GM18951 (cell line): ENCODE data around the gene TBC1D30.

Experiments used
- POLR2A ChIP-seq: IDR thresholded peaks from 4 replicates; pipeline ENCODE4 v1.6.1; 2011; ENCODE audit warnings: mild to moderate bottlenecking; ENCODE audit not compliant: insufficient read length, insufficient read depth; ENCODE audit errors: extremely low read depth
- in situ Hi-C: fragments of 300-500 bp; cut with MboI; formaldehyde crosslinking; loops from one replicate; pipeline ENCODE4 v1.12.0; 2022; ENCODE audit warnings: low sequenced_read_pairs, mixed read lengths, inconsistent platforms; ENCODE audit not compliant: unreplicated experiment

TBC1D30 gene

GRCh38 chr12:64890873-64891468 lies 66.5 kb downstream of the TBC1D30 start:
- TF ChIP-seq POLR2A, result no peak
- in situ Hi-C loops, result loop anchor here (10.0 to 25.0 kb wide), 4 partner anchors 214 to 1214 kb away; no protein-coding TSS in a partner anchor

GRCh38 chr12:64891629-64892028 lies 67.2 kb downstream of the TBC1D30 start:
- in situ Hi-C loops, result loop anchor here (10.0 to 25.0 kb wide), 4 partner anchors 213 to 1213 kb away; no protein-coding TSS in a partner anchor
- no peak for TF ChIP-seq POLR2A

- no peak for TF ChIP-seq POLR2A
- in situ Hi-C loops, result loop anchor here (10.0 to 25.0 kb wide), 4 partner anchors 212 to 1212 kb away; no protein-coding TSS in a partner anchor
Observed at GRCh38 chr12:64892561-64892960, 68.1 kb downstream of the TBC1D30 start.

GRCh38 chr12:64893961-64894360 lies 69.5 kb downstream of the TBC1D30 start:
- TF ChIP-seq POLR2A, result no peak
- in situ Hi-C loops, result loop anchor here (10.0 to 25.0 kb wide), 4 partner anchors 211 to 1211 kb away; no protein-coding TSS in a partner anchor

GRCh38 chr12:64894827-64895475 lies 70.5 kb downstream of the TBC1D30 start:
- in situ Hi-C loops, result loop anchor here (10.0 to 25.0 kb wide), 4 partner anchors 210 to 1210 kb away; no protein-coding TSS in a partner anchor
- TF ChIP-seq POLR2A, result no peak

- in situ Hi-C loops, result loop anchor here (10.0 to 25.0 kb wide), 4 partner anchors 209 to 1209 kb away; no protein-coding TSS in a partner anchor
- no peak for TF ChIP-seq POLR2A
Observed at GRCh38 chr12:64895526-64895925, 71.1 kb downstream of the TBC1D30 start.

GRCh38 chr12:64900540-64900939 lies 76.1 kb downstream of the TBC1D30 start:
- no peak for TF ChIP-seq POLR2A
- in situ Hi-C loops, result no loop called here

GRCh38 chr12:64903479-64904152 lies 79.2 kb downstream of the TBC1D30 start:
- TF ChIP-seq POLR2A, result no peak
- in situ Hi-C loops, result no loop called here

- in situ Hi-C loops, result no loop called here
- TF ChIP-seq POLR2A, result no peak
Observed at GRCh38 chr12:64907097-64907496, 82.7 kb downstream of the TBC1D30 start.

GRCh38 chr12:64909124-64909523 lies 84.7 kb downstream of the TBC1D30 start:
- no peak for TF ChIP-seq POLR2A
- in situ Hi-C loops, result no loop called here

GRCh38 chr12:64911081-64911480 lies 86.6 kb downstream of the TBC1D30 start:
- TF ChIP-seq POLR2A, result no peak
- in situ Hi-C loops, result no loop called here

- in situ Hi-C loops, result no loop called here
- no peak for TF ChIP-seq POLR2A
Observed at GRCh38 chr12:64911912-64912311, 87.5 kb downstream of the TBC1D30 start.

- no peak for TF ChIP-seq POLR2A
- in situ Hi-C loops, result no loop called here
Observed at GRCh38 chr12:64912516-64913255, 88.2 kb downstream of the TBC1D30 start.
